Memory B cell (primary cell): ENCODE data around the gene CHD9.

ENCODE experiments used
- ATAC-seq: fragments of 150-1000 bp; cut with Tn5 transposase; 2 replicates; pipeline ENCODE4 v1.10.0; 2021; ENCODE audit warnings: low read depth, mild to moderate bottlenecking, moderate library complexity
- DNase-seq, 2 donors: peaks; one replicate each; pipeline ENCODE4 v3.0.0; 2022; ENCODE audit warnings: low spot score in 2 of 2
- H3K27ac Mint-ChIP-seq: one replicate; pipeline ENCODE4 v1.8.0; 2022; ENCODE audit warnings: mild to moderate bottlenecking, moderate library complexity, mixed read lengths
- H3K27me3 Mint-ChIP-seq: one replicate; pipeline ENCODE4 v1.8.0; 2022; ENCODE audit warnings: mixed read lengths
- H3K36me3 Mint-ChIP-seq: one replicate; pipeline ENCODE4 v1.8.0; 2022; ENCODE audit warnings: mild to moderate bottlenecking, mixed read lengths
- H3K4me1 Mint-ChIP-seq: one replicate; pipeline ENCODE4 v1.8.0; 2022; ENCODE audit warnings: mixed read lengths
- H3K4me3 Mint-ChIP-seq: one replicate; pipeline ENCODE4 v1.8.0; 2022; ENCODE audit warnings: mild to moderate bottlenecking, moderate library complexity, mixed read lengths
- H3K9me3 Mint-ChIP-seq: one replicate; pipeline ENCODE4 v1.8.0; 2022; ENCODE audit warnings: mixed read lengths

CHD9 gene

GRCh38 chr16:53087101-53087500, 32.3 kb downstream of the CHD9 start:
- Mint-ChIP-seq H3K4me1 (peaks cover 48% of the 10 kb centered on the region), H3K27ac (no peak overlapping the region), H3K27me3 (no peaks in the 10 kb centered on the region), H3K36me3 (peaks cover 6% of the 10 kb centered on the region), H3K4me3 (no peak overlapping the region), H3K9me3 (no peaks in the 10 kb centered on the region)
- DNase-seq (no peak), ATAC-seq (no peak)

GRCh38 chr16:53089434-53090285, 34.9 kb downstream of the CHD9 start:
- ATAC-seq (no peak), DNase-seq (no peak)
- Mint-ChIP-seq H3K9me3 (no peaks in the 10 kb centered on the region), H3K36me3 (peaks cover 1% of the 10 kb centered on the region), H3K4me3 (peak overlapping the region; percentile 79), H3K27ac (peak overlapping the region; percentile 83), H3K4me1 (peaks cover 58% of the 10 kb centered on the region), H3K27me3 (no peaks in the 10 kb centered on the region)

GRCh38 chr16:53090286-53090590, 35.4 kb downstream of the CHD9 start:
- Mint-ChIP-seq H3K27me3 (no peaks in the 10 kb centered on the region), H3K27ac (peak overlapping the region; percentile 83), H3K4me3 (peak overlapping the region; percentile 79), H3K36me3 (peaks cover 1% of the 10 kb centered on the region), H3K4me1 (peaks cover 60% of the 10 kb centered on the region), H3K9me3 (no peaks in the 10 kb centered on the region)
- DNase-seq (no peak), ATAC-seq (no peak)

GRCh38 chr16:53090591-53091411, 36.0 kb downstream of the CHD9 start:
- no peaks in the 10 kb centered on the region for H3K36me3 Mint-ChIP-seq
- H3K4me1 Mint-ChIP-seq = peaks cover 55% of the 10 kb centered on the region
- H3K27ac Mint-ChIP-seq = peak overlapping the region; percentile 83
- ATAC-seq (peak; percentile 57), DNase-seq (no peak)
- H3K4me3 Mint-ChIP-seq = peak overlapping the region; percentile 79
- H3K9me3 Mint-ChIP-seq = no peaks in the 10 kb centered on the region
- H3K27me3 Mint-ChIP-seq = no peaks in the 10 kb centered on the region

GRCh38 chr16:53091466-53092211, 36.8 kb downstream of the CHD9 start:
- Mint-ChIP-seq H3K36me3 (no peaks in the 10 kb centered on the region), H3K4me3 (peak overlapping the region; percentile 80), H3K9me3 (no peaks in the 10 kb centered on the region), H3K4me1 (peaks cover 54% of the 10 kb centered on the region), H3K27me3 (no peaks in the 10 kb centered on the region), H3K27ac (peak overlapping the region; percentile 83)
- ATAC-seq = peak; percentile 56
- peak in 1 of 2 donors; percentile 16 for DNase-seq

DNA sequence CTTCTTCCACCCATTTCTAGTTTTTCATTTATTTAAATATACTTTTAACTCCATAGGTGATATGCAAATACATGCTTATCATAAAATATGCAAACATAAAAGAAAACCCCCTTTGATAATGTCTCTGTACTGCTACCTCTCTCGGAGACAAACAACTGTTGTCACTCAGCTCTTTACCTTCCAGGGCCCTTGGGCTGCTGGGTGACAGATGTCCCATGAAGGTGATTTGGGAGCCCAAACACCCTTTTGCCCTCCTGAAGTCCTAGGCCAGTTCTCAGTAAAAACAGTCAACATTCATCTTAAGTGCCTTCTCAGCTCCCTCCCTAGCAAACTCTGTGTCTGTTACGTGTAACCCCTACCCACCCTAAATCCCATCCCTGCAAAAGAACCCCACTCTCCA, 37.5 kb downstream of the CHD9 start:
- ATAC-seq = no peak
- H3K9me3 Mint-ChIP-seq = no peaks in the 10 kb centered on the region
- H3K27me3 Mint-ChIP-seq = no peaks in the 10 kb centered on the region
- H3K36me3 Mint-ChIP-seq = peaks cover 1% of the 10 kb centered on the region
- DNase-seq = no peak
- peak overlapping the region; percentile 28 for H3K4me3 Mint-ChIP-seq
- H3K4me1 Mint-ChIP-seq = peaks cover 53% of the 10 kb centered on the region
- H3K27ac Mint-ChIP-seq = peak overlapping the region; percentile 83

DNA sequence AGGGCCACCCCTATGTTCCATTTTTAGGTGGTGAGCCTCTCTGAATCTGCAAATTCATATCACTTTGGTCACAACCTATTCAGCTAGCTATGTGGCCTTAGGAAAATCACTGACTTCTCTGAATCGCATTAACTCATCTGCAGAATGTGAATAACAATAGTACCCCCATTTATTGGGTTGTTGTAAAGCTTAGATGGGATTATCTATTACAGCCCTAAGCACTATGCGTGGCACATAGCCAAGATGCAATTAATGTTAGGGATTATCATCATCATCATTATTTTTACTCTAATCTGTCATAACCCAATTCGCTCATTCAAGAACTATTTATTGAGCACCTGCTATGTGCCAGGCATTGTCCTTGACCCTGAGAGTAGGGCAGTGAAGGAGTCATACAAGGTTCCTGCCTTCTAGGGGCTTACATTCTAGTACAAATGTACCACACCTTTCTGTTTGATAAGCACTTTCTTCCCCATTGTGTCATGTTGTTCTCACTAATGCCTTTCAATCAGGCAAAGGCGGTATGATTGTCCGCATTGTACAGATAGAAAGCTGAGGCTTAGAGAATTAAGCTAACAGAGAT, 38.5 kb downstream of the CHD9 start:
- ATAC-seq (no peak), DNase-seq (no peak)
- H3K27ac Mint-ChIP-seq = peak overlapping the region; percentile 85
- H3K4me1 Mint-ChIP-seq = peaks cover 55% of the 10 kb centered on the region
- H3K27me3 Mint-ChIP-seq = no peaks in the 10 kb centered on the region
- H3K36me3 Mint-ChIP-seq = peaks cover 1% of the 10 kb centered on the region
- no peak overlapping the region for H3K4me3 Mint-ChIP-seq
- no peaks in the 10 kb centered on the region for H3K9me3 Mint-ChIP-seq

DNA sequence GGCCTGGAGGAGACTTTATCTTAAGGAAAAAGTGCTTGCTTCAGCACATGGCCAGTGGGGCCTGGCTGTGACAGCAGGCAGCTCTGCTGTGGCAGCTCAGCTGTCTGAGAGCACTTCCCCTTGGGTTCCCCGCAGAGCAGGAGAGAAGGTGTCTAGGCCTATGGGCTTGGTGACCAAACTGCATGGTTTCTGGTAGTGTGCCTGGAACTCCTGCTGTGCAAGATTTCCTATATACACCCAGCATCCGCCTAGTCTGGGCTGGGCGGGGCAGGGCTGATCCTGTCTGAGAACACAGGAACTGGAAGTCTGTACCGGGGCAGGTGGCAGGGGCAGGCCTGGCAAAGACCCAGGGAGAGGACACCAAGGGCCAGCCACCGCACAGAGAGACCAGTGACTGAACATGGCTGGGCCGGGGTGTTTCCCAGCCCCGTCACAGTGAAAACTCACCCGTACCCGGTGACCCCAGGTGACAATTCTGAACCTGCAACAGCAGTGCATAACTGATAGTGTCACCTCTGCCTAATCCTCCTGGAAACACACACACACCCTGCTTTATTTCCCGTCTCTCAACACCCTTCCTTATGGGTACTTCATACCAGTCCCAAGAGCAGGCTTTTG, 39.3 kb downstream of the CHD9 start:
- peaks cover 1% of the 10 kb centered on the region for H3K36me3 Mint-ChIP-seq
- H3K27ac Mint-ChIP-seq = peak overlapping the region; percentile 85
- DNase-seq = peak; percentile 18 to 43
- peak; percentile 53 for ATAC-seq
- H3K4me3 Mint-ChIP-seq = no peak overlapping the region
- H3K27me3 Mint-ChIP-seq = no peaks in the 10 kb centered on the region
- no peaks in the 10 kb centered on the region for H3K9me3 Mint-ChIP-seq
- peaks cover 61% of the 10 kb centered on the region for H3K4me1 Mint-ChIP-seq

- no peak overlapping the region for H3K4me3 Mint-ChIP-seq
- no peaks in the 10 kb centered on the region for H3K9me3 Mint-ChIP-seq
- peak overlapping the region; percentile 94 for H3K27ac Mint-ChIP-seq
- DNase-seq (no peak), ATAC-seq (no peak)
- H3K27me3 Mint-ChIP-seq = no peaks in the 10 kb centered on the region
- peaks cover 1% of the 10 kb centered on the region for H3K36me3 Mint-ChIP-seq
- peaks cover 54% of the 10 kb centered on the region for H3K4me1 Mint-ChIP-seq
Observed at GRCh38 chr16:53097190-53097589, 42.4 kb downstream of the CHD9 start.

DNA sequence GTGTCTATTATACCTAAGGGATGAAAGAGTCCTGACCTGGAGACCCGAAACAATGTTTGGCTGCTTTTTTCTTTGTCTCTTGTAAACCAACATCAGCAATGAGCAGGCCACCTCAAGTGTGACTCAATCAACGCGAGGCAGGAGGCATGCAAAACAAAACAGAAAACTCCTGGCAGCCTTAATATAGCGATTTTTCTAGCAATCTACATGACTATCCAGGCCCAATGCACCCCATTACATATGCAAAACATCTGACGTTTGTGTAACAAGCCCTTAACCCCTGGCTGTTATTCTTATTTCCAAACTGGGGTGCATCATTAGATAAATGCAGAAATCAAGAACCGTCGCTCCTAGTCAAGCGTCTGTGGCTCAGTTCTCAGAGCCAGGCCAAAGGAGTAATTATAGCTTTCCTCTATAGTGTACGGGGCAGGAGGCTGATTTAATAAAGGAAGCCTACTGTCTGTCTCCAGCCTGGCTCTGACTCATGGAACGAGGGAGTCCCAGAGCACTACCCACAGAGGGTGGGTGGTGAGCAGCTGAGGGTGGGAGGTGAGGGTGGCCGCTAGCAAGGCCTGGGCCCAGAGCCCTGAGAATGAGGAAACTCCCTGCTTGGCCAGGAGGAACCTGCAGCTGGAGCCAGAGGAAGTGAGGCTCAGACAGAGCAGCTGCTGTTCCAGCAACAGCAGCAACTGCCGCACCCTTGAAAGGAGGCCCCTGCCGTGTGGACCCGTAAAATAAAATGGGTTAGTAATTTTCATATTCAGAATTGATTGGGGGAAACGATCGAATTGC, 43.9 kb downstream of the CHD9 start:
- Mint-ChIP-seq H3K27me3 (no peaks in the 10 kb centered on the region), H3K36me3 (peaks cover 1% of the 10 kb centered on the region), H3K27ac (peak overlapping the region; percentile 94), H3K4me3 (peak overlapping the region; percentile 85), H3K4me1 (peaks cover 40% of the 10 kb centered on the region), H3K9me3 (no peaks in the 10 kb centered on the region)
- ATAC-seq (peak; percentile 80), DNase-seq (peak; percentile 51 to 63)

- DNase-seq = peak; percentile 22 to 42
- ATAC-seq = peak; percentile 42
- Mint-ChIP-seq H3K4me3 (peak overlapping the region; percentile 85), H3K9me3 (no peaks in the 10 kb centered on the region), H3K36me3 (peaks cover 1% of the 10 kb centered on the region), H3K27ac (peak overlapping the region; percentile 94), H3K4me1 (peaks cover 32% of the 10 kb centered on the region), H3K27me3 (no peaks in the 10 kb centered on the region)
Observed at GRCh38 chr16:53099318-53100130, 44.7 kb downstream of the CHD9 start.

DNA sequence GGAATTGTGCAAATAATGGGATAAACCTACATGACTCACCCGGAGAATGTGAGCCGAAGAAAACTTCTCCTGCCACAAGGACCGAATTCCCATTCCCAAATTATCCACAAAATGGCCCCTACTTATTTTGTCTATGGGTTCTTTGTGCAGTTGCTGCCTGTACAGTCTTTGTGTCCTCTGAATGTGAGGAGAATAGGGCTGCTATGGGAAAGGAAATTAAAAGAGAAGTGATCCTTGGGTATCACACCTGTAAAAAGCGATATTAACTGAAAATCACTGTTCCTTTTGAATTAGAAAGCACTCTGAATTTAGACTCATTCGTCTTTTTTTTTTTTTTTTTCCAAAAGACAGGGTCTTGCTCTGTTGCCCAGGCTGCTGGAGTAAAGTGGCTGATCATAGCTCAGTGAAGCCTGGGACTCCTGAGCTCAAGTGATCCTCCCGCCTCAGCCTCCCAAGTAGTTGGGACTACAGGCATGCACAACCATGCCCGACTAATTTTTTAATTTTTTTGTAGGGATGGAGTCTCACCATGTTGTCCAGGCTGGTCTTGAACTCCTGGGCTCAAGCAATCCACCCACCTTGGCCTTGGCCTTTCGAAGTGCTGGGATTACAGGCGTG, 45.4 kb downstream of the CHD9 start:
- H3K27me3 Mint-ChIP-seq = no peaks in the 10 kb centered on the region
- no peak for DNase-seq
- peaks cover 1% of the 10 kb centered on the region for H3K36me3 Mint-ChIP-seq
- ATAC-seq = no peak
- peak overlapping the region; percentile 85 for H3K4me3 Mint-ChIP-seq
- H3K4me1 Mint-ChIP-seq = peaks cover 29% of the 10 kb centered on the region
- H3K27ac Mint-ChIP-seq = peak overlapping the region; percentile 94
- no peaks in the 10 kb centered on the region for H3K9me3 Mint-ChIP-seq
